Measurements from ENCODE around the gene ABCA13. TPM values are rescaled to one million over a fixed set of nuclear protein-coding genes. Genes with fewer than 3 reads are reported as not detected.

ABCA13 gene
- total RNA-seq, 6 experiments from 2014 or later, result 0.43 to 2.6 (median 0.84) TPM

- no peak overlapping the region for H3K27ac ChIP-seq
- H3K36me3 ChIP-seq, result no peaks in the 10 kb centered on the region
- no peaks in the 10 kb centered on the region for H3K4me1 ChIP-seq
- intact Hi-C loops (cut with DNase I), result no loop called here
- TF ChIP-seq POLR2A (IDR thresholded peaks at IDR 0.05) (no peak), CTCF (IDR thresholded peaks at IDR 0.05) (no peak)
- no peak for DNase-seq
- H3K27me3 ChIP-seq, result no peaks in the 10 kb centered on the region
- no peak overlapping the region for H3K4me3 ChIP-seq
- no peak for ATAC-seq
- no peaks in the 10 kb centered on the region for H3K9me3 ChIP-seq
- 52% methylated on average over 4 of the region's 4 CpGs for WGBS (ENCODE audit: insufficient coverage, low coverage, low lambda C conversion rate, missing lambda C conversion rate)
These were observed 330.8 kb downstream of the ABCA13 start for GRCh38 chr7:48502021-48502420.

GRCh38 chr7:48505051-48505450 is 333.8 kb downstream of the ABCA13 start:
- TF ChIP-seq POLR2A (IDR thresholded peaks at IDR 0.05) (no peak), CTCF (IDR thresholded peaks at IDR 0.05) (no peak)
- Histone ChIP-seq H3K9me3 (no peaks in the 10 kb centered on the region), H3K4me1 (no peaks in the 10 kb centered on the region), H3K27me3 (no peaks in the 10 kb centered on the region), H3K36me3 (no peaks in the 10 kb centered on the region), H3K27ac (no peak overlapping the region), H3K4me3 (no peak overlapping the region)
- ATAC-seq, result no peak
- 63% methylated on average over 6 of the region's 6 CpGs for WGBS (ENCODE audit: insufficient coverage, low coverage, low lambda C conversion rate, missing lambda C conversion rate)
- intact Hi-C loops (cut with DNase I), result no loop called here
- no peak for DNase-seq

GRCh38 chr7:48505466-48505865 is 334.2 kb downstream of the ABCA13 start:
- no peaks in the 10 kb centered on the region for H3K27me3 ChIP-seq
- WGBS (ENCODE audit: insufficient coverage, low coverage, low lambda C conversion rate, missing lambda C conversion rate), result 38% methylated on average over 4 of the region's 4 CpGs
- H3K36me3 ChIP-seq, result no peaks in the 10 kb centered on the region
- no peaks in the 10 kb centered on the region for H3K9me3 ChIP-seq
- DNase-seq, result no peak
- H3K4me1 ChIP-seq, result no peaks in the 10 kb centered on the region
- no peak overlapping the region for H3K27ac ChIP-seq
- TF ChIP-seq POLR2A (IDR thresholded peaks at IDR 0.05) (no peak), CTCF (IDR thresholded peaks at IDR 0.05) (no peak)
- no peak for ATAC-seq
- intact Hi-C loops (cut with DNase I), result no loop called here
- no peak overlapping the region for H3K4me3 ChIP-seq

- no peaks in the 10 kb centered on the region for H3K36me3 ChIP-seq
- intact Hi-C loops (cut with DNase I), result no loop called here
These were observed 335.3 kb downstream of the ABCA13 start for GRCh38 chr7:48506569-48506968.

More at GRCh38 chr7:48506569-48506968, 335.3 kb downstream of the ABCA13 start:
- no peak for DNase-seq
- H3K9me3 ChIP-seq, result no peaks in the 10 kb centered on the region
- WGBS (ENCODE audit: insufficient coverage, low coverage, low lambda C conversion rate, missing lambda C conversion rate), result 80% methylated on average over 4 of the region's 4 CpGs
- no peaks in the 10 kb centered on the region for H3K27me3 ChIP-seq
- TF ChIP-seq POLR2A (IDR thresholded peaks at IDR 0.05) (no peak), CTCF (IDR thresholded peaks at IDR 0.05) (no peak)
- no peaks in the 10 kb centered on the region for H3K4me1 ChIP-seq
- no peak overlapping the region for H3K27ac ChIP-seq
- no peak for ATAC-seq
- H3K4me3 ChIP-seq, result no peak overlapping the region

Measured in right lobe of liver (tissue), 6 donors.